Gastroesophageal sphincter (tissue), 3 donors: ENCODE measurements around the gene LAMA2.

Experiments
- CTCF ChIP-seq, 4 experiments: fragments of 200-600 bp in 2 of 4; fragments of 450-650 bp in 2 of 4; sonication (generic) in 1 of 4; IDR thresholded peaks; one replicate each; pipeline ENCODE4 v1.5.1; 2017 to 2019; ENCODE audit warnings: antibody characterized with exemption in 4 of 4, mild to moderate bottlenecking in 2 of 4, moderate library complexity in 2 of 4
- EP300 ChIP-seq: sonication (generic); formaldehyde crosslinking; IDR thresholded peaks from one replicate; pipeline ENCODE4 v1.6.1; 2017; ENCODE audit warnings: antibody characterized with exemption, mild to moderate bottlenecking

- no peak for TF ChIP-seq CTCF (IDR thresholded peaks at IDR 0.05)
- TF ChIP-seq EP300 = no peak
Observed at GRCh38 chr6:129117355-129117754, 234.4 kb downstream of the LAMA2 start.
